WTC11 (cell line): ENCODE data around the gene TMEM120A. TPM values are rescaled to one million over a fixed set of nuclear protein-coding genes. Genes with fewer than 3 reads are reported as not detected.

Source experiments
- ATAC-seq: fragments of 200-7000 bp; cut with Tn5 transposase; 2 replicates; pipeline ENCODE4 v1.10.0; 2021; ENCODE audit warnings: mild to moderate bottlenecking, moderate library complexity
- CTCF ChIA-PET: fragments of 300-600 bp; sonication (Branson Sonifier 250); formaldehyde crosslinking; loops from one replicate; lab custom pipeline; 2021; ENCODE audit warnings: antibody characterized with exemption; lab: Charles Lee
- POLR2A ChIA-PET: fragments of 350-600 bp; sonication (Branson Sonifier 250); formaldehyde crosslinking; loops from one replicate; lab custom pipeline; 2021; ENCODE audit warnings: antibody characterized with exemption; lab: Charles Lee
- DNase-seq: peaks from one replicate; pipeline ENCODE4 v3.0.0; 2021; ENCODE audit warnings: low spot score
- H3K27ac Mint-ChIP-seq: 2 replicates; pipeline ENCODE4 v1.8.0; 2021; ENCODE audit warnings: mixed read lengths
- H3K27me3 Mint-ChIP-seq: 2 replicates; pipeline ENCODE4 v1.8.0; 2021; ENCODE audit warnings: low read depth, mild to moderate bottlenecking, moderate library complexity, mixed read lengths
- H3K36me3 Mint-ChIP-seq: 2 replicates; pipeline ENCODE4 v1.8.0; 2021; ENCODE audit warnings: mixed read lengths
- H3K4me1 Mint-ChIP-seq: 2 replicates; pipeline ENCODE4 v1.8.0; 2022; ENCODE audit warnings: mixed read lengths
- H3K4me3 Mint-ChIP-seq: 2 replicates; pipeline ENCODE4 v1.8.0; 2021; ENCODE audit warnings: mild to moderate bottlenecking, moderate library complexity, mixed read lengths
- H3K9me3 Mint-ChIP-seq: 2 replicates; pipeline ENCODE4 v1.8.0; 2021; ENCODE audit warnings: mixed read lengths
- ARID4B ChIP-seq: sonication (generic); formaldehyde crosslinking; IDR thresholded peaks from 2 replicates; pipeline ENCODE4 v1.8.0; 2023; ENCODE audit warnings: missing genetic modification reagents, mild to moderate bottlenecking, borderline replicate concordance
- ATF6 ChIP-seq: sonication (generic); formaldehyde crosslinking; IDR thresholded peaks from 2 replicates; pipeline ENCODE4 v1.8.1; 2023; ENCODE audit warnings: mild to moderate bottlenecking, missing genetic modification reagents
- ETV6 ChIP-seq: sonication (generic); formaldehyde crosslinking; IDR thresholded peaks from 2 replicates; pipeline ENCODE4 v1.8.1; 2022; ENCODE audit warnings: mild to moderate bottlenecking, missing genetic modification reagents
- FOXP4 ChIP-seq: sonication (generic); formaldehyde crosslinking; IDR thresholded peaks from 2 replicates; pipeline ENCODE4 v1.8.0; 2022; ENCODE audit warnings: mild to moderate bottlenecking, missing genetic modification reagents
- GRHL2 ChIP-seq: fragments of 250-450 bp; sonication (Bioruptor Pico); IDR thresholded peaks from 2 replicates; pipeline ENCODE4 v1.8.0; 2022; ENCODE audit warnings: mild to moderate bottlenecking, moderate library complexity; ENCODE audit not compliant: insufficient replicate concordance, severe bottlenecking
- IRF1 ChIP-seq: sonication (generic); formaldehyde crosslinking; IDR thresholded peaks from 2 replicates; pipeline ENCODE4 v1.8.0; 2023; ENCODE audit warnings: missing genetic modification reagents
- SMAD3 ChIP-seq: sonication (generic); formaldehyde crosslinking; IDR thresholded peaks from 2 replicates; pipeline ENCODE4 v1.8.0; 2022; ENCODE audit warnings: missing genetic modification reagents, mild to moderate bottlenecking, borderline replicate concordance
- TCF7 ChIP-seq: sonication (generic); formaldehyde crosslinking; IDR thresholded peaks from 2 replicates; pipeline ENCODE4 v1.8.0; 2022; ENCODE audit warnings: mild to moderate bottlenecking, low read depth, missing genetic modification reagents, moderate library complexity
- ZNF138 ChIP-seq: sonication (generic); formaldehyde crosslinking; conservative IDR thresholded peaks from 2 replicates; pipeline ENCODE4 v1.8.1; 2022; ENCODE audit warnings: mild to moderate bottlenecking, moderate library complexity, missing genetic modification reagents
- ZNF263 ChIP-seq: sonication (generic); formaldehyde crosslinking; IDR thresholded peaks from 2 replicates; pipeline ENCODE4 v1.8.1; 2022; ENCODE audit warnings: low read depth, mild to moderate bottlenecking, moderate library complexity, missing genetic modification reagents
- ZNF425 ChIP-seq: fragments of 250-450 bp; sonication (Bioruptor Pico); conservative IDR thresholded peaks from 2 replicates; pipeline ENCODE4 v1.9.0; 2021; ENCODE audit warnings: mild to moderate bottlenecking
- ZNF512 ChIP-seq: sonication (generic); formaldehyde crosslinking; IDR thresholded peaks from 2 replicates; pipeline ENCODE4 v1.8.1; 2022; ENCODE audit warnings: missing genetic modification reagents, borderline replicate concordance
- total RNA-seq: library from RNA; stranded (reverse); gene quantifications from 3 replicates; pipeline ENCODE4 v1.2.3, GENCODE V29; 2021
- TF ChIP-seq, protein P1 (sequence below): sonication (generic); formaldehyde crosslinking; conservative IDR thresholded peaks from 2 replicates; pipeline ENCODE4 v1.8.1; 2022; ENCODE audit warnings: mild to moderate bottlenecking, missing genetic modification reagents
- TF ChIP-seq, protein P2 (sequence below): sonication (generic); formaldehyde crosslinking; IDR thresholded peaks from 2 replicates; pipeline ENCODE4 v1.8.1; 2022; ENCODE audit warnings: mild to moderate bottlenecking, missing genetic modification reagents, moderate library complexity, borderline replicate concordance
- TF ChIP-seq, protein P3 (sequence below): sonication (generic); formaldehyde crosslinking; conservative IDR thresholded peaks from 2 replicates; pipeline ENCODE4 v1.8.1; 2023; ENCODE audit warnings: mild to moderate bottlenecking, low read depth, missing genetic modification reagents, moderate library complexity

TMEM120A gene
- total RNA-seq, 1 experiment from 2014 or later: 21.9 TPM

DNA sequence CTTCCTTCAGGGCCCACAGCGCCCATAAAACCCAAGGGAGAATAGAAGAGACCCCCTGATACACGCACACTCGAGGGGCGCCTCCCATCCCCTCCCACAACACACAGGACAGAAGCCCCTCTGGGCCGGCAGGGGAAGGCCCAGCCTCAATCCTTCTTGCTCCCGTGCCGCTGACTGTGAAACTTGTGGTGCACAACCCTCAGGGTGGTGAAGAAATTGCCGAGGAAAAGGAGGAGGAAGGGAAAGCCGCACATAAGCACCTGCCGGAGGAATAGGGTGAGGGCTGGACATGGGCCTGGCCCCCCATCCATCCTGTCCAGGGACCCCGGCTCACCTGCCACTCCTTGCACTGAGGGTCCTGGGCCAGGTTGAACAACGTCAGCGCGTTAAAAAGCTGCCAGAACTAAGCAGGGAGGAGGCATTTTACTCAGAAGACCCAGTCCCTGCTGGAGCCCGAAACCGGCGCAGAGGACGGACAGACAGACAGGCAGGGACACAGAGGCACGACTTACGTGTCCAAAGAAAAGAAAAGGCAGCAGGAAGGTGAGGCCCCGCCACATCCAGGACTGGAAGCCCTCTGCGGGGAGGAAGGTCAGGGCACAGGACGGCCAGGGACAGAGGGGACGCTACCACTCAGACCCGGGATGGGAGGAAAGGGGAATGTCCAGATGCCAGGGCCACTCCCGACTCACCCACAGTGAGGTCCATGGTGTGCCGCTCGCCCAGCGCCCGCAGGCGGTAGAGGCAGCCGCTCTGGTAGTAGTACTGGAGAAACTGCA lies 7.2 kb downstream of the TMEM120A start (continued):
- TF ChIP-seq ARID4B (CRISPR knock-in tag): no peak
- TF ChIP-seq ZNF263 (CRISPR knock-in tag): no peak
- no peak for TF ChIP-seq ETV6 (CRISPR knock-in tag)
- no peak for TF ChIP-seq IRF1
- no peak for TF ChIP-seq FOXP4
- TF ChIP-seq, protein P1, sequence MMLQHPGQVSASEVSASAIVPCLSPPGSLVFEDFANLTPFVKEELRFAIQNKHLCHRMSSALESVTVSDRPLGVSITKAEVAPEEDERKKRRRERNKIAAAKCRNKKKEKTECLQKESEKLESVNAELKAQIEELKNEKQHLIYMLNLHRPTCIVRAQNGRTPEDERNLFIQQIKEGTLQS (CRISPR knock-in tag): no peak
- TF ChIP-seq GRHL2 (CRISPR knock-in tag): no peak
- TF ChIP-seq, protein P2, sequence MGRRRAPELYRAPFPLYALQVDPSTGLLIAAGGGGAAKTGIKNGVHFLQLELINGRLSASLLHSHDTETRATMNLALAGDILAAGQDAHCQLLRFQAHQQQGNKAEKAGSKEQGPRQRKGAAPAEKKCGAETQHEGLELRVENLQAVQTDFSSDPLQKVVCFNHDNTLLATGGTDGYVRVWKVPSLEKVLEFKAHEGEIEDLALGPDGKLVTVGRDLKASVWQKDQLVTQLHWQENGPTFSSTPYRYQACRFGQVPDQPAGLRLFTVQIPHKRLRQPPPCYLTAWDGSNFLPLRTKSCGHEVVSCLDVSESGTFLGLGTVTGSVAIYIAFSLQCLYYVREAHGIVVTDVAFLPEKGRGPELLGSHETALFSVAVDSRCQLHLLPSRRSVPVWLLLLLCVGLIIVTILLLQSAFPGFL (CRISPR knock-in tag): no peak
- TF ChIP-seq ZNF512: no peak

DNA sequence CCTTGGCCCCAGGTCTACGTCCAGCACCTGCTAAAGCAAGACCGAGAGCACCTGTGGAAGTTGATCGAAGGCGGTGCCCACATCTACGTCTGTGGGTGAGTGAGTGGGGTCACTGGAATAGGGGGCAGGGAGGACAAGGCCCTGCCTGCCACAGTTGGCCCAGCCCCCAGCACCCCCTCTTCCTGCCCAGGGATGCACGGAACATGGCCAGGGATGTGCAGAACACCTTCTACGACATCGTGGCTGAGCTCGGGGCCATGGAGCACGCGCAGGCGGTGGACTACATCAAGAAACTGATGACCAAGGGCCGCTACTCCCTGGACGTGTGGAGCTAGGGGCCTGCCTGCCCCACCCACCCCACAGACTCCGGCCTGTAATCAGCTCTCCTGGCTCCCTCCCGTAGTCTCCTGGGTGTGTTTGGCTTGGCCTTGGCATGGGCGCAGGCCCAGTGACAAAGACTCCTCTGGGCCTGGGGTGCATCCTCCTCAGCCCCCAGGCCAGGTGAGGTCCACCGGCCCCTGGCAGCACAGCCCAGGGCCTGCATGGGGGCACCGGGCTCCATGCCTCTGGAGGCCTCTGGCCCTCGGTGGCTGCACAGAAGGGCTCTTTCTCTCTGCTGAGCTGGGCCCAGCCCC lies 8.1 kb downstream of the TMEM120A start:
- no peak for DNase-seq
- no peaks in the 10 kb centered on the region for H3K27me3 Mint-ChIP-seq
- peaks cover 9% of the 10 kb centered on the region for H3K36me3 Mint-ChIP-seq
- peaks cover 15% of the 10 kb centered on the region for H3K4me1 Mint-ChIP-seq
- CTCF ChIA-PET: interaction anchor here (1.3 kb wide), 1 partner anchor 120 kb away, joined by 4 read pairs; no protein-coding TSS in a partner anchor
- ATAC-seq: no peak
- H3K4me3 Mint-ChIP-seq: no peak overlapping the region
- H3K27ac Mint-ChIP-seq: no peak overlapping the region
- H3K9me3 Mint-ChIP-seq: no peaks in the 10 kb centered on the region
- POLR2A ChIA-PET: interaction anchor here (0.6 kb wide), 1 partner anchor 99 kb away, joined by 6 read pairs; no protein-coding TSS in a partner anchor
- TF ChIP-seq ATF6: no peak
- TF ChIP-seq ZNF425 (CRISPR knock-in tag): no peak
- TF ChIP-seq, protein P3, sequence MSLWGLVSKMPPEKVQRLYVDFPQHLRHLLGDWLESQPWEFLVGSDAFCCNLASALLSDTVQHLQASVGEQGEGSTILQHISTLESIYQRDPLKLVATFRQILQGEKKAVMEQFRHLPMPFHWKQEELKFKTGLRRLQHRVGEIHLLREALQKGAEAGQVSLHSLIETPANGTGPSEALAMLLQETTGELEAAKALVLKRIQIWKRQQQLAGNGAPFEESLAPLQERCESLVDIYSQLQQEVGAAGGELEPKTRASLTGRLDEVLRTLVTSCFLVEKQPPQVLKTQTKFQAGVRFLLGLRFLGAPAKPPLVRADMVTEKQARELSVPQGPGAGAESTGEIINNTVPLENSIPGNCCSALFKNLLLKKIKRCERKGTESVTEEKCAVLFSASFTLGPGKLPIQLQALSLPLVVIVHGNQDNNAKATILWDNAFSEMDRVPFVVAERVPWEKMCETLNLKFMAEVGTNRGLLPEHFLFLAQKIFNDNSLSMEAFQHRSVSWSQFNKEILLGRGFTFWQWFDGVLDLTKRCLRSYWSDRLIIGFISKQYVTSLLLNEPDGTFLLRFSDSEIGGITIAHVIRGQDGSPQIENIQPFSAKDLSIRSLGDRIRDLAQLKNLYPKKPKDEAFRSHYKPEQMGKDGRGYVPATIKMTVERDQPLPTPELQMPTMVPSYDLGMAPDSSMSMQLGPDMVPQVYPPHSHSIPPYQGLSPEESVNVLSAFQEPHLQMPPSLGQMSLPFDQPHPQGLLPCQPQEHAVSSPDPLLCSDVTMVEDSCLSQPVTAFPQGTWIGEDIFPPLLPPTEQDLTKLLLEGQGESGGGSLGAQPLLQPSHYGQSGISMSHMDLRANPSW (CRISPR knock-in tag): no peak
- no peak for TF ChIP-seq TCF7
- TF ChIP-seq ZNF138 (CRISPR knock-in tag): no peak
- no peak for TF ChIP-seq SMAD3 (CRISPR knock-in tag)
